OCI-LY1 (cell line): ENCODE measurements around the gene PJVK.
"Not testable (repeated sequence)": the region's sequence is repeated elsewhere in the genome, so short reads cannot be mapped to it uniquely, and the experiment has no call there.

Experiments
- EZH2 ChIP-seq: fragments of 200-600 bp; sonication (generic), shearing (Covaris generic); IDR thresholded peaks from 2 replicates; pipeline ENCODE4 v1.8.0; 2017; ENCODE audit warnings: borderline replicate concordance, mixed run types, mild to moderate bottlenecking, antibody characterized with exemption, low read length, moderate library complexity, mixed read lengths
- TF ChIP-seq, protein P1 (sequence below): fragments of 200-600 bp; sonication (generic), shearing (Covaris generic); IDR thresholded peaks from 2 replicates; pipeline ENCODE4 v1.5.1; 2017; ENCODE audit warnings: mild to moderate bottlenecking, antibody characterized with exemption, low read length, moderate library complexity, mixed read lengths

DNA sequence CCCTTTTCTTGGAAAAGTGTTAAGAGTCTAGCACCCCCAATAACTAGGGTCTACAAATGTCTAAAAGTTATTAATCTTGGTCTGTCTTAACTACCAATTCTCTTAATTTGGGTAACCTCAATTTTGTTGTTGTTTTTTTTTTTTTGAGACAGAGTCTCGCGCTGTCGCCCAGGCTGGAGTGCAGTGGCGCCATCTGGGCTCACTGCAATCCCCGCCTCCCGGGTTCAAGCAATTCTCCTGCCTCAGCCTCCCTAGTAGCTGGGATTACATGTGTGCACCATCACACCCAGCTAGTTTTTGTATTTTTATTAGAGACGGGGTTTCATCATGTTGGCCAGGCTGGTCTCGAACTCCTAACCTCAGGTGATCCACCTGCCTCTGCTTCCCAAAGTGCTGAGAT, 38.7 kb upstream of the PJVK start:
- TF ChIP-seq, protein P1, sequence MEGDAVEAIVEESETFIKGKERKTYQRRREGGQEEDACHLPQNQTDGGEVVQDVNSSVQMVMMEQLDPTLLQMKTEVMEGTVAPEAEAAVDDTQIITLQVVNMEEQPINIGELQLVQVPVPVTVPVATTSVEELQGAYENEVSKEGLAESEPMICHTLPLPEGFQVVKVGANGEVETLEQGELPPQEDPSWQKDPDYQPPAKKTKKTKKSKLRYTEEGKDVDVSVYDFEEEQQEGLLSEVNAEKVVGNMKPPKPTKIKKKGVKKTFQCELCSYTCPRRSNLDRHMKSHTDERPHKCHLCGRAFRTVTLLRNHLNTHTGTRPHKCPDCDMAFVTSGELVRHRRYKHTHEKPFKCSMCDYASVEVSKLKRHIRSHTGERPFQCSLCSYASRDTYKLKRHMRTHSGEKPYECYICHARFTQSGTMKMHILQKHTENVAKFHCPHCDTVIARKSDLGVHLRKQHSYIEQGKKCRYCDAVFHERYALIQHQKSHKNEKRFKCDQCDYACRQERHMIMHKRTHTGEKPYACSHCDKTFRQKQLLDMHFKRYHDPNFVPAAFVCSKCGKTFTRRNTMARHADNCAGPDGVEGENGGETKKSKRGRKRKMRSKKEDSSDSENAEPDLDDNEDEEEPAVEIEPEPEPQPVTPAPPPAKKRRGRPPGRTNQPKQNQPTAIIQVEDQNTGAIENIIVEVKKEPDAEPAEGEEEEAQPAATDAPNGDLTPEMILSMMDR, result not testable (repeated sequence)
- not testable (repeated sequence) for TF ChIP-seq EZH2
